ENCODE data around the gene DCTD.
"Not testable (repeated sequence)": the region's sequence is repeated elsewhere in the genome, so short reads cannot be mapped to it uniquely, and the experiment has no call there.

DCTD gene

GRCh38 chr4:182908124-182908523 lies 9.1 kb downstream of the DCTD start:
- TF ChIP-seq CTCF (conservative IDR thresholded peaks at IDR 0.05), result no peak
- H3K27ac ChIP-seq, result no peak overlapping the region

- no peak overlapping the region for H3K27ac ChIP-seq
- TF ChIP-seq CTCF (conservative IDR thresholded peaks at IDR 0.05), result no peak
Measured at GRCh38 chr4:182907396-182907795, 9.8 kb downstream of the DCTD start.

DNA sequence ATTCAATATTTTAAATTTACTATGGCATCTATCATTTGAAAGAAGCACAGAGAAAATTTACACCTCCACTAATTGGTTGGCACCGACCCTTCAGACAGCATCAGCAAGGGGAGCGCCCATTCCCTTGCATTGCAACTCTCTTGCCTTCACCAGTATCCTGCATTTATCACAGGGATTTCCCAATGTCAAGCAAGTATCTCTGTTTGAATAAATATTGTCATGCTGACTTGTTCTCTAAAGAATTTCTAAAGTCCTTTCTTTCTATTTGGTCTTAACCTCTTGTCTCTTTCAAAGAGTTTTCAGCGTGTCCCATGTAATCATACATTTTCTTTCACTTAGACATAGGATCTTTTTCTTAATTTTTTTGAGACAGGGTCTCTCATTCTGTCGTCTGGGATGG lies 10.4 kb downstream of the DCTD start:
- H3K27ac ChIP-seq, result no peak overlapping the region
- TF ChIP-seq CTCF (conservative IDR thresholded peaks at IDR 0.05), result no peak

- H3K27ac ChIP-seq, result no peak overlapping the region
- no peak for TF ChIP-seq CTCF (conservative IDR thresholded peaks at IDR 0.05)
Measured at GRCh38 chr4:182905038-182905437, 12.1 kb downstream of the DCTD start.

DNA sequence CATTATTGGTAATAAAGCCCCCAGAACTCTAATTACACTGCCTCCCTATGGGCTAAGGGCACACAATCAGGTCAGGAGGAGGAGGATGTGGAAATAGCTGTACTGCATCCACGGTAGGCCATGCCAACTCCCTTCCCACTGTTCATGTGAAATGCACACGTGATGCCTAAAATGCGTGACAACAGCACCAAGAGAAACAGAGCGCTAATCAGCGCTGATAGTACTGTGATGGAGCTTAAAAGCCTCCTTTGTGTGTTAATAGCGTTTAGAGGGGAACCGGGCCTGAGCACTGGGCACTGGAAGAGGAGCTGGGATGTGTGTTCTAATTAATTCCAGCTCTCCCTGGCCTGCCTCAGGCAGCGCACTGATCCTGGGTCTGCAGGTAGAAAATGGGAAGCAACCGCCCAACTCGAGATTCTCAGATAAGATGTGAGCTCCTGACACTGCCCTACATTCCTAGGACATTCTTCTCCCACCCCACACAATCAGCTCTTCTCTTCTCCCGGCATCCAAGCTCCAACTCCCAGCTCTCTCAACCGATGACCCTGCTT lies 12.9 kb downstream of the DCTD start:
- no peak overlapping the region for H3K27ac ChIP-seq
- no peak for TF ChIP-seq CTCF (conservative IDR thresholded peaks at IDR 0.05)

DNA sequence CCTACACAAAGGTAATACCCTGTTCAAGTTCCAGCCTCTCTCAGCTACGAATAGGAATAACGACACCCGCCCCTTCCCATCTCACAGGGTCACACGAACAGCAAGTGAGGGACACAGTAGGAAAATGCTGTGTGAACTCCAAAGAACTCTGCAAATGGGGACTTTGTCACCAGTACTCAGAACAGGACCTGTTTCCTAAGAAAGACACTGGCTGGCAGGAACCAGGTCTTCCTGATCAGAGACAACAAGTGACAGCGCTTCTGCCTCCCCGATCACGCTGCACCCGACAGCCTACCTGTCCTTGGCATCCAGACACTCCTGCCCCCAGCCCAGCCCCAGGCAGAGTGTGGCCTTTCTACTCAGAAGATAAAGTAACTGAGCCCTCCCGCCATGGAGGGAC lies 14.2 kb downstream of the DCTD start:
- TF ChIP-seq CTCF (conservative IDR thresholded peaks at IDR 0.05), result no peak
- H3K27ac ChIP-seq, result no peak overlapping the region

- TF ChIP-seq CTCF (conservative IDR thresholded peaks at IDR 0.05), result no peak
- H3K27ac ChIP-seq, result no peak overlapping the region
Measured at GRCh38 chr4:182901337-182901736, 15.8 kb downstream of the DCTD start.

DNA sequence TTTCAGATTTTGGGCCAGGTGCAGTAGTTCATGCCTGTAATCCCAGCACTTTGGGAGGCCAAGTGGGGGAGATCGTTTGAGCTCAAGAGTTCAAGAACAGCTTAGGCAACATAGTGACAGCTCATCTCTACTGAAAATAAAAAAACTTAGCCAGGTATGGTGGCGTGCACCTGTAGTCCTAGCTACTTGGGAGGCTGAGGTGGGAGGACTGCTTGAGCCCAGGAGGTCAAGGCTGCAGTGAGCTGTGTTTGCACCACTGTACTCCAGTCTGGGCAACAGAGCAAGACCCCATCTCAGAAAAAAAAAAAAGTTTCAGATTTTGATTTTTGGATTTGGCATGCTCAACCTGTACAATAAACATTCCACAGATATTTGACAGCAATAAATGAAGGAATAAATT lies 17.2 kb downstream of the DCTD start:
- H3K27ac ChIP-seq, result not testable (repeated sequence)

All from VCaP (cell line).